Smooth muscle cell (in vitro differentiated cells): Measurements from ENCODE around the gene DEFB113. TPM values are rescaled to one million over a fixed set of nuclear protein-coding genes. Genes with fewer than 3 reads are reported as not detected.

Experiments
- DNase-seq: peaks from one replicate; lab custom pipeline; 2025; ENCODE audit not compliant: unreplicated experiment; lab: John Stamatoyannopoulos, UW
- H2AFZ ChIP-seq: fragments of 200-600 bp; sonication (generic); 2 replicates; pipeline ENCODE4 v1.6.0; 2016; ENCODE audit warnings: antibody characterized with exemption, low read depth, mild to moderate bottlenecking
- H3F3A ChIP-seq: fragments of 200-600 bp; sonication (generic); 2 replicates; pipeline ENCODE4 v1.6.0; 2017; ENCODE audit warnings: antibody characterized with exemption, low read depth
- H3K27ac ChIP-seq: fragments of 200-600 bp; sonication (generic); 2 replicates; pipeline ENCODE4 v1.5.1; 2016; ENCODE audit warnings: low read depth, mild to moderate bottlenecking
- H3K27me3 ChIP-seq: fragments of 200-600 bp; sonication (generic); 2 replicates; pipeline ENCODE4 v1.6.1; 2016; ENCODE audit warnings: low read depth, mild to moderate bottlenecking
- H3K36me3 ChIP-seq: fragments of 200-600 bp; sonication (generic); 2 replicates; pipeline ENCODE4 v1.5.1; 2016; ENCODE audit warnings: low read depth
- H3K4me1 ChIP-seq: fragments of 200-600 bp; sonication (generic); 2 replicates; pipeline ENCODE4 v1.5.1; 2016; ENCODE audit warnings: low read depth
- H3K4me2 ChIP-seq: fragments of 200-600 bp; sonication (generic); 2 replicates; pipeline ENCODE4 v1.6.0; 2016; ENCODE audit warnings: mild to moderate bottlenecking
- H3K4me3 ChIP-seq: fragments of 200-600 bp; sonication (generic); 2 replicates; pipeline ENCODE4 v1.5.1; 2016; ENCODE audit warnings: mild to moderate bottlenecking
- H3K79me2 ChIP-seq: fragments of 200-600 bp; sonication (generic); 2 replicates; pipeline ENCODE4 v1.6.0; 2016; ENCODE audit warnings: low read depth, mild to moderate bottlenecking
- H3K9ac ChIP-seq: fragments of 200-600 bp; sonication (generic); 2 replicates; pipeline ENCODE4 v1.6.0; 2016; ENCODE audit warnings: low read depth
- H3K9me3 ChIP-seq: fragments of 200-600 bp; sonication (generic); replicated peaks from 2 replicates; pipeline ENCODE4 v1.5.1; 2016; ENCODE audit warnings: low read depth
- H4K20me1 ChIP-seq: fragments of 200-600 bp; sonication (generic); 2 replicates; pipeline ENCODE4 v1.6.0; 2016; ENCODE audit warnings: low read depth
- CTCF ChIP-seq: fragments of 200-600 bp; sonication (generic); IDR thresholded peaks from 2 replicates; pipeline ENCODE4 v1.5.1; 2017; ENCODE audit warnings: borderline replicate concordance, mild to moderate bottlenecking, antibody characterized with exemption; ENCODE audit not compliant: insufficient read depth, poor library complexity, severe bottlenecking
- WGBS: methylation state at CpG from one replicate; pipeline ENCODE4 v1.1.7; 2016; ENCODE audit warnings: low lambda C conversion rate; 5-methylcytosine and 5-hydroxymethylcytosine counted together
- polyA plus RNA-seq: library from polyadenylated mRNA; unstranded; fragments of >200 nt; fragmentation: Nextera tagmentation; extraction: Ambion mirVana; gene quantifications from 2 replicates; pipeline ENCODE4 v1.2.1, GENCODE V29; 2016
- total RNA-seq: library from RNA; depleted of rRNA; stranded (reverse); fragments of >200 nt; gene quantifications from 2 replicates; pipeline ENCODE4 v1.2.3, GENCODE V29; 2014

The DEFB113 gene
- total and polyA plus RNA-seq, 2 experiments from 2014 or later = not detected

DNA sequence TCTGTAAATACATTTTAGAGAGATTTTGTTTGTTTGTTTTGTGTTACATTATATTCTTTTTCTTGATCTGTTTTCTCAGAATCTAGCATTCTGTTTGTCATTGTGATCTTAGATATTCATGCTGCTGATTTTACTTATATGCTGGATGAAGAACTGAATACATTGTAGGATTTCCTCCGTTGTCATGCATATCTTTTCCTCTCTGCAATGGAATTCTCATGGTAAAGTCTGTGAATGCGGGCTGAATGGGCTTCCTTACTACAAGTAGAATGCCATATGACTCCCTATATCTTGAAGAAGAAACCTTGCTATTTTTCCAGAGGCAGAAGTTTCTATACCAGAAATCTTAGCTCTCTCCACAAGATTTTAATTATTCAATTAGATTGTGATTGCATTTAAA is 3.1 kb downstream of the DEFB113 start:
- H3K27ac ChIP-seq = no peak overlapping the region
- 20% methylated on average over 2 of the region's 2 CpGs for WGBS

DNA sequence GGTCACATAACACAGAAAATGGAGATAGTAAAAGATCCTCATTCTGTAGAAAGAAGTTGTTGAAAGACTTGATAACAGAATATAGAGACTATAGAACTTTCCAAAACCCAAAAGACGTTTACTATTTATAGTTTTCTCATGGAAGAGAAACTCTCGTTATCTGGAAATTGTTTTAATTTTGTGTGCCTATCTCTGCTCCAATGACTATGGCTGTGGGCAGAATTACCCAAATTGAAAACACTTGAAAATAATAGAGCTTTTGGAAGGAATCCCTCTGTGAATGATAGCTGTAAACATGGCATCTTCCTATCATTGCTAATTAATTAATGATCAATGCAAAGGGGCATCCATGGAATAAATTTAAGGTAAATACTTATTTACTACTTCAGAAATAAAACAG is 5.4 kb downstream of the DEFB113 start, which contains the start of gene DEFB114:
DEFB114 (minus strand) TSS at position 101 of the 400 bp plus-strand sequence; CDS start at position 42, 59 bp downstream.
- Histone ChIP-seq H3K9me3 (no peaks in the 10 kb centered on the region), H4K20me1 (no peaks in the 10 kb centered on the region), H3K4me2 (no peak within 1 kb of the TSS), H3K4me1 (no peaks in the 10 kb centered on the region), H3K27me3 (no peaks in the 10 kb centered on the region), H3K4me3 (no peak within 1 kb of the TSS), H3K9ac (no peak within 1 kb of the TSS), H2AFZ (no peak within 1 kb of the TSS), H3K79me2 (no peaks in the 10 kb centered on the region), H3F3A (no peaks in the 10 kb centered on the region), H3K27ac (no peak within 1 kb of the TSS), H3K36me3 (no peaks in the 10 kb centered on the region)
- no peak for TF ChIP-seq CTCF
- 84% methylated on average over 2 of the region's 2 CpGs for WGBS
- no peak for DNase-seq

More for the DNA sequence above, 3.1 kb downstream of the DEFB113 start:
- Histone ChIP-seq H3K4me2 (peak overlapping the region; percentile 51), H3K9me3 (no peaks in the 10 kb centered on the region), H3K79me2 (no peaks in the 10 kb centered on the region), H3K4me3 (no peak overlapping the region), H3K4me1 (no peaks in the 10 kb centered on the region), H3K9ac (no peak overlapping the region), H3K36me3 (no peaks in the 10 kb centered on the region), H2AFZ (peak overlapping the region; percentile 68), H3F3A (no peaks in the 10 kb centered on the region), H4K20me1 (no peaks in the 10 kb centered on the region), H3K27me3 (no peaks in the 10 kb centered on the region)
- no peak for DNase-seq
- no peak for TF ChIP-seq CTCF

- no peaks in the 10 kb centered on the region for H3K36me3 ChIP-seq
- H3K27me3 ChIP-seq = no peaks in the 10 kb centered on the region
- H3K9ac ChIP-seq = no peak overlapping the region
- H3K79me2 ChIP-seq = no peaks in the 10 kb centered on the region
- no peak overlapping the region for H3K27ac ChIP-seq
- no peak overlapping the region for H3K4me2 ChIP-seq
- TF ChIP-seq CTCF = no peak
- 87% methylated on average over 1 of the region's 1 CpG for WGBS
- no peak overlapping the region for H2AFZ ChIP-seq
- H3K4me1 ChIP-seq = no peaks in the 10 kb centered on the region
- H3F3A ChIP-seq = no peaks in the 10 kb centered on the region
- H3K4me3 ChIP-seq = no peak overlapping the region
- no peaks in the 10 kb centered on the region for H4K20me1 ChIP-seq
- no peaks in the 10 kb centered on the region for H3K9me3 ChIP-seq
- no peak for DNase-seq
Observed at GRCh38 chr6:49958180-49958579, 11.2 kb downstream of the DEFB113 start.

GRCh38 chr6:49955847-49956246 is 13.6 kb downstream of the DEFB113 start:
- Histone ChIP-seq H3F3A (no peaks in the 10 kb centered on the region), H3K27me3 (no peaks in the 10 kb centered on the region), H3K4me3 (no peak overlapping the region)

More at GRCh38 chr6:49955847-49956246, 13.6 kb downstream of the DEFB113 start:
- Histone ChIP-seq H2AFZ (no peak overlapping the region), H3K27ac (no peak overlapping the region), H3K4me1 (no peaks in the 10 kb centered on the region), H3K9me3 (no peaks in the 10 kb centered on the region), H3K79me2 (no peaks in the 10 kb centered on the region), H4K20me1 (no peaks in the 10 kb centered on the region), H3K4me2 (no peak overlapping the region), H3K36me3 (no peaks in the 10 kb centered on the region), H3K9ac (no peak overlapping the region)
- DNase-seq = no peak
- TF ChIP-seq CTCF = no peak
